SH-SY5Y (cell line): ENCODE data around the gene PPP6C.

ENCODE experiments used
- GATA2 ChIP-seq: IDR thresholded peaks from 2 replicates; pipeline ENCODE4 v1.6.1; 2011; ENCODE audit warnings: mild to moderate bottlenecking, low read depth, low read length
- GATA3 ChIP-seq: IDR thresholded peaks from 2 replicates; pipeline ENCODE4 v1.6.1; 2011; ENCODE audit warnings: low read depth, mild to moderate bottlenecking, low read length, moderate library complexity

GRCh38 chr9:125235804-125236519, 46.4 kb upstream of the PPP6C start:
- TF ChIP-seq GATA2 (no peak), GATA3 (no peak)
